CD1c-positive myeloid dendritic cell (primary cell): ENCODE results near the gene CDC42BPB.
"Not testable (repeated sequence)": the region's sequence is repeated elsewhere in the genome, so short reads cannot be mapped to it uniquely, and the experiment has no call there.

Experiments used
- DNase-seq: peaks from one replicate; pipeline ENCODE4 v3.0.0-alpha.2; 2016; ENCODE audit errors: extremely low spot score

CDC42BPB gene

DNA sequence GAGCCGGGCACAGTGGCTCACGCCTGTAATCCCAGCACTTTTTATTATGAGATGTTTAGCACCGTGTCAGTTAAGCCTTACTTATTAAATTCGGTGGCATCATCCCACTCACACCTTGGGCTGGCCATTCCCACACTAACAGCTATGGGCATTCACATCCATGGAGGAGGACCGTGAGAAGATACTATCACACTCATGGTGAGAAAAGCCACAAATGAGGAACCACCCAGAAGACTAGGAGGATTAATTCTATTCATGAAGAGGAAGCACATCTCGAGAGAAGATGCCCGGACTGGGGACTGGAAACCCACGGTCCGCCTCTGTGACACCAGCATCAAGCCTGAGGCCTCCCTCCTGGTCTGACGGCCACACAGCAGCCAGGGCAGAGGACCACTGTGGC lies 4.9 kb downstream of the CDC42BPB start:
- DNase-seq, result peak; percentile 81

DNA sequence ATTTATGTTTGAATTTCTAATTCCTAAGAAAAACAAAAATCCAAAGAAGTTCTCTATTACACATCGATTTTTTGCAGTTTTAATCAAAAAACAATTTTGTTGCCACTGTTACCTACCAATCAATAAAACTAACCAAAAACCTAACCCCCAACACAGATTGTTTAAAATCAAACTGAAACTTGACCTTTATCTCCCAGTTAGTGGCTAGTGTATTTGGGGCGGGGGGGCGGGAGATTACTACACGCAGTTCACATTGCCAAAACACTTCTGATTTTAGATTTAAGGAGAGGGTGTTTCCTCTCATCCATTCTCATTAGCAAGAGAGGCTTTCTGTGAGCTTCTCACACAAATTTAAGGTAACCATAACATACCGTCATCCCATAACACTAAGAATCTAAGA lies 6.4 kb downstream of the CDC42BPB start:
- no peak for DNase-seq

DNA sequence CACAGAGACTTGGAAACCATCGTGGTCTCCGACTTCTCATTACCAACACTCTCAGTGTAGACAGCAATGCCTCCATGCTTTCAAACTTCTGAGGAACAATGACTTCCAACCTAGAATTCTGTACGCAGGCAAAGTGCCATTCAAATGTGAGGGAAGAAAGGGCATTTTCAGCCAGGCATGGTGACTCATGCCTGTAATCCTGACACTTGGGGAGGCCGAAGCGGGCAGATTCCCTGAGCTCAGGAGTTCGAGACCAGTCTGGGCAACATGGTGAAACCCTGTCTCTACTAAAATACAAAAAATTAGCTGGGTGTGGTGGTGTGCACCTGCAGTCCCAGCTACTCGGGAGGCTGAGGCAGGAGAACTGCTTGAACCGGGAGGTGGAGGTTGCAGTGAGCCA lies 9.9 kb downstream of the CDC42BPB start:
- not testable (repeated sequence) for DNase-seq

DNA sequence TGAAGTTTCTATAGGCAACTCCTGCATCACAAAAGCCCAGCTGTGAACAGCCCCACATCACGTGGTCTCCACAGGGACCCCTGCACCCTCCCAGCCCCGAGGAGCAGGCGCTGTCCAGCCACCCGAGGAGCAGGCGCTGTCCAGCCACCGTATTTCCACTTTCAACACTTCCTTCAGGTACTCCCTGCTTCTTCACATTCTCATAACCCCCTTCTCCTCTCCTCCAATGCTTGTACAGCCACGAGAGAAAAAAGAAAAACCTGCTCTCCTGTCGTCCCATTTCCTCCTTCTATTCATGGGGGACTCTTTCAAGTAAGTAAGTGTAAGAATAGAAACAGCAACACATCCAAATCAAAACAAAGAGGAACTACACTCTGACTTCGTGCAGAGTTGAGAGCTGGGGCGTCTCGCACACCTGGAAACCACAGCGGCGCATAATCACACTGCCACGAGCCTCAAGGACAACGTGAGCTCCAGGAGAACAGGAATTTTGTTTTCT lies 11.9 kb downstream of the CDC42BPB start:
- DNase-seq, result no peak

DNA sequence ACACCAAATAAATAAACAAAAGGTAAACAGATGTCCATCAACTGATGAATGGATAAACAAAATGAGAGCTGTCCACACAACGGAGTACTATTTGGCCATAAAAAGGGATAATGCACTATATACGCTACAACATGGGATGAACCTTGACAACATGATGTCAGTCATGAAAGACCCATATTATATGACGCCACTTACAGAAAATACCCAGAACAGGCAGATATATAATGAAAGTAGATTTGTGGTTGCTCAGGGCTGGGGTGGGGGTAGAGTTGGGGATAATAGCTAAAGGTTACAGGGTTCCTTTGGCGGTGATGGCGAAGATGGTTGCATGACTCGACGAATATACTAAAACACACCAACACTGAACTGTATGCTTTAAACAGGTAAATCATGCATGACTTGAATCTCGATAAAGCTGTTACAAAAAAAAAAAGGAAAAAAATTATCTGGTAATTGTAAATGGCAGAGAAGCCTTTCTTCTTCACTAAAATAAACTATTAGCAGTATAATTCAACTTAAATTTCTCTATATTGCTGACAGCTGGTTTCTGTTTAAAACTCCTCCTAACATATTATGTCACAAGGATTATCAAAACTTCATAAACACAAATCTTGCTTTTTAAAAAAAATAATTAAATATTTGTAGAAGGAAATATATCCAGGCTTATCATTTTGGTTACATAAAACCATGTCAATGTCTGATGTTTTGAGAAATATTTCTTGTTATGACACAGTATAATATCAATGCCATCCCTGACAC lies 13.9 kb downstream of the CDC42BPB start:
- DNase-seq, result no peak

DNA sequence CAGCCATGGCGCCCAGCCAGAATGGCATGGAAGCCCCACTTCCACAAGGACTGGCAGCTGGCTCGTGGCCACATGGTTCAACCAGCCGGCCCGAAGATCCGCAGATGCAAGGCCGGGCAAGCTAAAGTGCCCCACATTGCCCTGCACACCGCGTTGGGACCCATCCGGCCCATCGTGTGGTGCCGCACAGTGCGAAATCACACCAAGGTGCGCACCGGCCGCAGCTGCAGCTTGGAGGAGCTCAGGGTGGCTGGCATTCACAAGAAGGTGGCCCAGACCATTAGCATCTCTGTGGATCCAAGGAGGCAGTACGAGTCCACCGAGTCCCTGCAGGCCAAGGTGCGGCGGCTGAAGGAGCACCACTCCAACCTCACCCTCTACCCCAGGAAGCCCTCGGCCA lies 15.9 kb downstream of the CDC42BPB start:
- no peak for DNase-seq

DNA sequence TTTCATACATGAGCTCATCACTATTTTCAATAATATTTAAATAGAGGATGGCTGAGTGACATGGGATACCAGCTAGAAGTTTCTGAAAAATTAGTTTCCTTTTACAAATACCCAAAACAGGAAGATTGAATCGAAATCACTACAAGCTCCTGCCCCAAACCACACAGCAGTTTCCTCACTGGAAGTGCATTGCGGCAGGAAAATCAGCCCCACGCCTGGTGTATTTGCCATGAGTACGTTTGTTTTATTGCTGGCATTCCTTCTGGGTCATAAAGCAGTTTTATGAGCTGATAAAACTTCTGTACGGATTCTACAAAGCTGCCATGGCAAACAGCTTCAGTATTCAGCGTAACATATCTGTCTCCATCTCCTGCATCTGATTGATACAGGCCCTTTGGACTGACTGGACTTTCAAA lies 23.7 kb downstream of the CDC42BPB start:
- peak; percentile 36 for DNase-seq

DNA sequence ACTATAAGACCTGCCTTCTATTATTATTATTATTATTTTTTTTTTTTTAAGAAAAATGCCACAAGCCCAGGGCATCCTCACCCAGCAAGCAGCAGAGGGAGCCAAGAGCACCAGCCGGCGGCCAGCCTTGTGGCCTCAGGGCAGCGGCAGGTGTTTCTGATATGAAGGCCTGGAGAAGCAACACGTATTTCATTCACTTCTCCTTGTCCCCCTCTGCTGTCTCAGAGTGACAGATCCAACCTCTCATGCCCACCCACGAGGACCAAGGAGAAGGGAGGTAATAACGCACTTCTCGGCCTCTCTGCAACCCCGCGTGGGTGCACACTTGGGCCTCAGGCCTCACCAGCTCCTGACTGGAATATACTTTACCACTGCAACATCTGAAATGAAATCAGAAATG lies 25.4 kb downstream of the CDC42BPB start:
- no peak for DNase-seq

DNA sequence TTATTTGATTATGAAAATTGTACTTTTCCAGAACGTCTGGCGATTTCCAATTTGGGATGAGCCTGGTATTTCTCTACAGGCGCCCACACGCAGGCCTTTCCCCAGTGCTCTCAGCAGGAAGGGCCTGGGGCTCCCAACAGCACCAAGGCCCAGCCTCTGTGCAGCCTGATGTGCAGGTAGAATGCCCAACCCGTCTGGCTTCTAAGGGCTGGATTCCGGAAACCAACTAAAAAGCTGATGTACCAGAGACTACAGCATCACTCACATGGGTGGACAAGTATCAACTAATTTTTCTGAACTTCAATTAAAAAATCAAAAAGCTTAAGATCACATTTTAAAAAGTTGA lies 25.8 kb downstream of the CDC42BPB start:
- DNase-seq, result no peak

DNA sequence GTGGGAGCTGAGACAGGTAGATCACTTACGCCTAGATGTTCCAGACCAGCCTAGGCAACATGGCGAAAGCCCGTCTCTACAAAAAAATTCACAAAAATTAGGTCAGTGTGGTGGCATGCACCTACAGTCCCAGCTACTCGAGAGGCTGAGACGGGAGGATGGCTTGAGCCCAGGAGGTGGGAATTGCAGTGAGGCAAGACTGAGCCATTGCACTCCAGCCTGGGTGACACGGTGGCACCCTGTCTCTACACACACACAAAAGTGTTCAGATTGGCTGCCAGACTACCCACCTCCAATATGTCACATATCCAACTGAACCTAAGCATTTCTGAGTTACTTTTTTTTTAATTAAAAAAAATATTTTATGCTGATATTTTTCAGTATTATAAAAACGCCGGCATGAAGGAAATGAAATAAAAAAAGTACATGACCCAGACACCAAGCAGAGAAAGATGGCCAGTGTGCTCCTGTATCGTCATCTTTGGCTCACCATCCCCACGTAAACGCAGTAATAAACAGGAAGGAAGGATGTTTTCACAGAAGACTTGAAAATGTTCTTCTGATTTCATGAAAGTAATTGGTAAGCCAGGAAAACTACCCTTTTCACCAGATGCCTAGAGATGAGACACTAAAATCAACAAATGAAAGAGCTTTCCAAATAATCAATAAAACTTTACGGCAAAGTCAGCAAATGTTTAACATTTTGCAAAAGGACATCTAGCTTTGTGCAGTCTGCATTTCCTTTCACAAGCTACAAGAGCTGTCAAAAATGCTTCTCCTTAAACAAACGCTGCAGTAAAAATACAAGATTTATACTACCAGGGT lies 26.4 kb downstream of the CDC42BPB start:
- DNase-seq, result no peak

DNA sequence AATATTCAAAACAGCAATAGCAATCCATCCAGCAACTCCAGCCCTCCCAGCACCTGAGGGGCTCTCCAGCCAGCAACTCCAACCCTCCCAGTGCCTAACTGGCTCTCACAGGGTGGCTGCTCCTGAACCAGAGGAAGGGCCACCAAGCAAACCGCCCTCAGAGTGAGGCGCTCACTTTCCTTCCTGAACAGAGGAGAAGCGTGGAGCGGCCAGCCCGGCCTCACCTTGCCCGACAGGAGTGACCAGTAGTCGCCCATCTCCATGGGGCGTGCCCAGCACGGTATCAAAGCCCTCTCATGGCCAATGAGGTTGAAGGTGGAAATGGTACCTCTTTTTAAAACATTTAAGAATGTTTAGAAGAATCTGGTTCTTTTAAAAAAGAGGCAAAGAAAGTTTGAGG lies 27.4 kb downstream of the CDC42BPB start:
- DNase-seq, result no peak

DNA sequence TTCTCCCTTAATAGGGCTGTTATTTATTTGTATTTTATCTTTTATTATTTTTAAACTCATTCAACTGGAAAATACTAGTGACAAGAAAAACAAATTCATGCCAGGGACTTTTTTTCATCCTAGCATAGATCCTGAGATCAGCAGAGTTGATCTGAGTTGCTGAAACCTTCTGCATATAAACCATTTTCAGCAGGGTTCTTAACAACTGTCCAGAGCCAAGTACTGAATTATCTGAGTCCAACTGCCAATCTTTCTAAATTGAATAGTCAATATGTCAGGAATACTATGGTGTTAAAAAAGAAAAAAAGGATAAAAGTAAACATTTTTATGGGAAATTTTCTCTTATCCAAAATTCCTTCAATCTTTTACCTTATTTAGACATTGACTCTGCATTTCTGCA lies 28.6 kb downstream of the CDC42BPB start:
- DNase-seq, result no peak

DNA sequence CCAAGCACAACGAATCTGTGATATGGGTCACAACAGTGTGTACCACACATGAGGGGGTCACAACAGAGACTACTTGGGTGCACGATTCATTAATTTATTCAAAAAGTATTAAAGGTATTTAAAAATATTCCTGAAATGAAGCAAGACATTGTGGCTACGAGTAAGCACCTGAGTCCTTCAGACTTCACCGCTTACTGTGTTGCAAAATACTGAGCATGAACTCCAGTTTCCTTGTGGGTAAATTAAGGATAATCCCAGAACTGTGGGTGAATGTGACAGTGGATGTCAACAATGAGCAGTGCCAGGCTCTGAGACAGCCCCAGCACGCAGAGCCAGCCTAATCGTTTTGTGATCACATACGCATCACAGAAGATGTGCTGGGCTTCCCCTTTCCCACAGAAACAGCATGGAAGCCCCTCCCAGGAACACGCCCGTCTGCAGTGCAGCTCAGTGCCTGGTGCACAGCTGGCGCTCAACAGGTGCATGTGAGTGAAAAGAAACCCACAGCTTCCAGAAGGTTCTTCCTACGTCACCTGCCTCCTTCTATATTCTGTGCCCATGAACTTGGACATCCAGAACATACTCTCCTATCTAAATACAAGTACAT lies 29.1 kb downstream of the CDC42BPB start:
- no peak for DNase-seq

DNA sequence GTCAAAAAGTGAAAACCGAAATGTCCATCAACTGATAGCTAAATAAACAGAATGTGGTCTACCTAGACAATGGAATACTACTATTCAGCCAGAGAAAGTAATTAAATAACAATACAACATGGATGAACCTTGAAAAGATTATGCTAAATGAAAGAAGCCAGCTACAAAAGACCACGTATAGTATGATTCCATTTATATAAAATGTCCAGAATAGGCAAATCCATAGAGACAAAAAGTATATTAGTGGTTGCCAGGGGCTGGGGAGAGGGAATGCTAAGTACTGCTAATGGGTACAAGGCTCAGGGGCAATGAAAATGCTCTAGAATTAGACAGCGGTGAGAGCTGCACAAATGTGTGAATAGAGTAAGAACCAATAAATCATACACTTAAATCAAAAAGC lies 29.9 kb downstream of the CDC42BPB start:
- no peak for DNase-seq

DNA sequence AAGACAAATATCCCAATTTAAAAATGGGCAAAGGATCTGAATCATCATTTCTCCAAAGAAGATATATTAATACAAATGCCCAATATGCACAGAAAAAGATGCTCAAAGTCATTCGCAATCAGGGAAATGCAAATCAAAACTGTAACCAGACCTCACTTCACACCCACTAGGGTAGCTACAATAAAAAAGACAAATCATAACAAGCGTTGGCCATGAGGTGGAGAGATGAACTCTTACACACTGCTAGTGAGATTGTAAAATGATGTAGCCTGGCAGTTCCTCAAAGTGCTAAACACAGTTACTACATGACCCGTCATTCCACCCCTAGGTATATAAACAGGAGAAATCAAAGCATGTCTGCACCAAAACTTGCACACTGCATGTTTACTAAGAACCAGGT lies 30.4 kb downstream of the CDC42BPB start:
- DNase-seq, result no peak

DNA sequence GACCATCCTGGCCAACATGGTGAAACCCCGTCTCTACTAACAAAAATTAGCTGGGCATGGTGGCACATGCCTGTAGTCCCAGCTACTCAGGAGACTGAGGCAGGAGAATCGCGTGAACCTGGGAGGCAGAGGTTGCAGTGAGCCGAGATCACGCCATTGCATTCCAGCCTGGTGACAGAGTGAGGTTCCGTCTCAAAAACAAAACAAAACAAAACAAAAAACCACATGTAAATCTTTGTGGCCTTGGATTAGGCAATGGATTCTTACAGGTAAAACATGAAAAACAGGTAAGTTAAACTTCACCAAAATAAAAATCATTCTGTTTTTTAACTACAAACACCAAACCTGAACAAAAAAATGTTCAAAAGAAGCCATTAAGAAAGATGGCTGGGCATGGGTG lies 31.2 kb downstream of the CDC42BPB start:
- DNase-seq, result not testable (repeated sequence)

DNA sequence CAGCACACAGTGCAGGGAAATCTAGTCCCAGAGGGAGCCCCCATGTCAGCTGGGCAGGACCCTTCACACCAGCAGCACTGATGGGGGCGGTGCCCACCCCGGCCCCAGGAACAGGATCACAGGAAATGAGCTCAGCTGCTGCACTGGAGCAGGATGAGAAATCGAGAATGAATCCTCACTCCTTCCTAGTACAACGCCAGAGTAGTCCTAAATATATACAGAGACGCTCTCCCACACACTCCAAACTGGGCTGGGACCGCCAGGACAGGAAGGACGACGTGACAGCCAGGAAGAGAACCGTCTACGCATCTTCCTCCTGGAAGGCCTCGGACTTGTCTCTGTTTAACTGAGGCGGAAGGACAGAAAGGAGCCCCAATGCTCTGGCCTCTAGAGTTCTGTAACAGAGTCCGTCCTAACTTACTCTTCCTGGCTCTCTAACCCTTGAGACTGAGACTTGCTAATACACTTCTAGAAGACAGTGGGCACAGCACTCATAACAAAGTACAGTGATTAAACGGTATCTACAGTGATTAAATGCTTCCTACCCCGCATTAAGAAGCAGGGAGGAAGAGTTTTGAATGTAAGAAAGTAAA lies 33.4 kb downstream of the CDC42BPB start:
- DNase-seq, result peak; percentile 7

DNA sequence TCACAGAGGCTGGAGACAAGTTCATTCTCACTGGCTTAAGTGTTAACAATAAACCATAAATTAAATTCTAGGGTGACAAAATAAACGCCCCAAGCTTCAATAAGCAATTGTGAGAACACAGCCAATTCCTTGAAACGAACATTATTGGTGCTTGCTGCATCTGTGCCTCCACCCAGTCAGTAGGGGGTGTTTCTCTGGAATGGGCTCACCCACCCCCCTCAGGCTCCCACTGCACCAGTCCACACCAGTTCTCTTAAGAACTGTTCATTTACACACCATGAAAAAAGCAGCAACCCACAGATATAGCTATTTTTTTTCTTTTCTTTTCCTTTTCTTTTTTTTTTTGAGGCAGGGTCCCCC lies 34.7 kb downstream of the CDC42BPB start:
- no peak for DNase-seq

DNA sequence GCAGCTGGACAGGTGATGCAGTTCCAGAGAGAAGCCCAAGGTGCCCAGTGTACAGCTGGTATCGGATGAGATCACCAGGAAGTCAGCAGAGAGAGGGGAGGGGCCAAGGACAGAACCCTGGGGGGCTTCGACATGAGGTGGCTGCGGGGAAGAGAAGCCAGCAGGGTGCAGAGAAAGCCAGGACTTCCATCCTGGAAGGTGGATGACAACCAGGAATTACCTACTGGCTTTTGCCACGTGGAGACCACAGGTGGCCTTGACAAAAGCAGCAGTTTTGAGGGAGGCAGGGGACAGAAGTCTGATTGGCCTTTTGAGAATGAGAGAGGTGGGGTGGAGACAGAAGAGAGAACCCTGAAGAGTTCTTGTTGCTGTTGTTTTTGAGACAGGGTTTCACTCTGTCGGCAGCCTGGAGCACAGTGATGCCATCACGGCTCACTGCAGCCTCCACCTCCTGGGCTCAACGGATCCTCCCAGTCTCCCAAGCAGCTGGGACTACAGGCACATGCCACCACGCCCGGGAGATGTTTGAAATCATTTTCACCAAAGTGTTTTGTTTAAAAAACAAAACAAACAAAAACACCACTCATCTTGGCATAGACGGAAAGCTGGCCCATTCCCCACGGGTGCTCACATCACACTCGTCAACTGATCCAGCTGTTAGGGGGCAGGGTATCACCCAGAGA lies 35.2 kb downstream of the CDC42BPB start:
- no peak for DNase-seq

DNA sequence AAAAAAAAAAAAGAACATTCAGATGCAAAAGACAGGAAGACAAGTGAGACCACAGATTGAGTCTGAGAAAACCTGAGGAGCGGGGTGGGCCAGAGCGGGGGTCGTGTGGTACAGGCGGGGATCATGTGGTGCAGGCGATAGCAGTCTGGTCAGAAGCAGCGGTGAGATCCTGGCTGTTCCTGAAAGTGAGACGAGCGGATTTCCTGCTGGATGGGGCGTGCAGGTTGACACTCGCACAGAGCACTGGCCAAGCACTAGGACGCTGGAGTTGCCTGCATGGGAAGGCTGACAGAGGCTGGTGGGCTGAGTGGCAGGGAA lies 35.7 kb downstream of the CDC42BPB start:
- no peak for DNase-seq

DNA sequence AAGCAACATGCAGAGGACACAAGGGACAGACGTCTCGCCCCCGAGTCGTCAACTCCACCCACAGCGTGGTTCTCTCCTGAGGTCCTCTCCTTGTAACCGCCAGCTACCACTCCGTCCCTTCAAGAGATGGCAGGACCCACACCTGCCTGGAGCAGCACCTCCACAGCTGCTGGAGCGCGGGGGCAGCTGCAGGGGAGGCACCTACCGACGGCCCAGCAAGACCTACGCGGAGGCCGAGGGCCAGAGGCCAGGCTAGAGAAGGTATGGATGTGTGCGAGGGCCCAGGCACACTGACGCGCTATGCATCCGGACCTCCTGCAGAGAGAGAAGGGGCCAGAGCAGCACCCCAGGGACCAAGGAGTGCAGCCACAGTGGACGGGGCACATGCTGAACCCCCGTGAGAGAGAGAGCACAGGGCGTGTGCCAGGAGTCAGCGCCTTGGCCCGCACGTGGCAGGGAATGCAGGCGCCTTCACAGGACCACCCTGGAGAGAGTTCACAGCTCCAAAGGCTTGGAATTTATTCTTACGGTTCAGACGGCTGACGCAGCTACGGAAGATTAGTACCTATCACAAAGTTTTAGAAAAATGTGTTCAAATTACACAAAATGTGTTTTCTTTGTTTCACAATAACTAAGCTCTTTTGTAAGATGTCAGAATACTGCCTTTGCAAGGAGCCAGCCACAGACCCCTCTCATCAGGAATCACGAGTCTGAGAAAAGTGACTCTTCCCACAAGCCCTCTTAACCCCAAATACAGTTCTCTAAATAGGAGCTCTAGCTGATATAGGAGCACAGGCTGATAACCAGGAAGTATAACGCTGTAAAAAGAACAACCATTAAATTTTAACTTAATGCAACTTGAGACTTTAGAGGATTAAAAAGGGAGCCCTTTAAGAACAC lies 36.8 kb downstream of the CDC42BPB start:
- no peak for DNase-seq
